GM18867 (cell line): ENCODE measurements around the gene PLS1.
"Not testable (repeated sequence)": the region's sequence is repeated elsewhere in the genome, so short reads cannot be mapped to it uniquely, and the experiment has no call there.

ENCODE experiments used
- ATAC-seq: cut with Tn5 transposase; IDR thresholded peaks from one replicate; pipeline ENCODE4 v1.9.1; 2021; ENCODE audit warnings: mild to moderate bottlenecking, moderate library complexity; ENCODE audit not compliant: unreplicated experiment

The PLS1 gene

DNA sequence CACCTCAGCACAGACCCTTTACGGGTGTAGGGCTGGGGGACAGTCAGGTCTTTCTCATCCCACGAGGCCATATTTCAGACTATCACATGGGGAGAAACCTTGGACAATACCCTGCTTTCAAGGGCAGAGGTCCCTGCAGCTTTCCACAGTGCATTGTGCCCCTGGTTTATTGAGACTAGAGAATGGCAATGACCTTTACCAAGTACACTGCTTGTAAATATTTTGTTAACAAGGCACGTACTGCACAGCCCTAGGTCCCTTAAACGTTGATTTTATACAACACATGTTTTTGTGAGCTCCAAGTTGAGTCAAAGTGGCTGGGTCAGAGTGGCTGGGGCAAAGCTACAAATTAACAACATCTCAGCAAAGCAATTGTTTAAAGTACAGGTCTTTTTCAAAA is 156.4 kb downstream of the PLS1 start:
- not testable (repeated sequence) for ATAC-seq

DNA sequence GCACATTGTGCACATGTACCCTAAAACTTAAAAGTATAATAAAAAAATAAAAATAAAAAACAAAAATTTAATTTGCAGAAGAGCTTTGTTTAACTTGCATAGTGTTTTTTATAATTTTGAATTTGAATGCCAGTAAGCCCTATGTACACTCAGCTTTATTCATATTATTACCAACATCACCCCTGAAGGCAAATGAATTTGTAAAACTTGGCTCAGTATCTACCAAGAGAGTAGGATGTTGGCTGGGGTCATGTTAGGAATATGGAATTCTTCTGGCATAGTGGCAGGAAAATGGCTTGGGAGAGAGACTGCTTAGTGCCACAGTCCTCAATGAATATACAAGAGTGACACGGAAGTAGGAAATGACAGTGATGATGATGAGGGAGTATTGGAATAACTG is 158.3 kb downstream of the PLS1 start:
- no peak for ATAC-seq
